DND-41 (cell line): Measurements from ENCODE around the gene CD36.

Experiments
- ATAC-seq: fragments of 200-7000 bp; cut with Tn5 transposase; 3 replicates; pipeline ENCODE4 v1.9.1; 2021; ENCODE audit warnings: low read depth; ENCODE audit not compliant: insufficient read depth
- DNase-seq: peaks from one replicate; pipeline ENCODE4 v3.0.0-alpha.2; 2020
- H2AFZ ChIP-seq: 2 replicates; pipeline ENCODE4 v1.6.0; 2012; ENCODE audit warnings: low read depth, low read length
- H3K27ac ChIP-seq: 2 replicates; pipeline ENCODE4 v1.5.1; 2012; ENCODE audit warnings: low read length, inconsistent platforms
- H3K27me3 ChIP-seq: fragments of 200-600 bp; sonication (generic); 2 replicates; pipeline ENCODE4 v1.6.0; 2012; ENCODE audit warnings: low read length, mild to moderate bottlenecking, inconsistent platforms; ENCODE audit not compliant: insufficient read depth, poor library complexity
- H3K36me3 ChIP-seq: 2 replicates; pipeline ENCODE4 v1.5.1; 2012; ENCODE audit warnings: low read length, inconsistent platforms; ENCODE audit not compliant: insufficient read depth
- H3K4me1 ChIP-seq: 2 replicates; pipeline ENCODE4 v1.5.1; 2012; ENCODE audit warnings: mild to moderate bottlenecking, low read length; ENCODE audit not compliant: insufficient read depth
- H3K4me2 ChIP-seq: 2 replicates; pipeline ENCODE4 v1.6.0; 2012; ENCODE audit warnings: mild to moderate bottlenecking, moderate library complexity, low read length, inconsistent platforms; ENCODE audit not compliant: insufficient read depth
- H3K4me3 ChIP-seq, 2 experiments: fragments of 200-600 bp in 1 of 2; shearing (Covaris generic) in 1 of 2; 2 replicates each; pipeline ENCODE4 v1.5.1; 2012 to 2016; ENCODE audit warnings: inconsistent platforms in 2 of 2, low read length in 2 of 2, mild to moderate bottlenecking in 2 of 2, low read depth in 1 of 2, moderate library complexity in 1 of 2
- H3K79me2 ChIP-seq: 2 replicates; pipeline ENCODE4 v1.6.0; 2012; ENCODE audit warnings: low read length, inconsistent platforms; ENCODE audit not compliant: insufficient read depth
- H3K9ac ChIP-seq: 2 replicates; pipeline ENCODE4 v1.6.0; 2012; ENCODE audit warnings: low read depth, mild to moderate bottlenecking, inconsistent platforms, low read length, moderate library complexity
- H3K9me3 ChIP-seq: 2 replicates; pipeline ENCODE4 v1.5.1; 2012; ENCODE audit warnings: low read length, moderate library complexity, mild to moderate bottlenecking, inconsistent platforms; ENCODE audit not compliant: insufficient read depth, severe bottlenecking
- H4K20me1 ChIP-seq: 2 replicates; pipeline ENCODE4 v1.6.0; 2012; ENCODE audit warnings: low read length; ENCODE audit not compliant: insufficient read depth
- CTCF ChIP-seq: IDR thresholded peaks from 2 replicates; pipeline ENCODE4 v1.5.1; 2012; ENCODE audit warnings: borderline replicate concordance, low read length, moderate library complexity, mild to moderate bottlenecking; ENCODE audit not compliant: poor library complexity, severe bottlenecking; ENCODE audit errors: extremely low read depth
- EZH2 ChIP-seq: IDR thresholded peaks from 3 replicates; pipeline ENCODE4 v1.6.1; 2012; ENCODE audit warnings: borderline replicate concordance, low read depth, mild to moderate bottlenecking, moderate library complexity, low read length, inconsistent platforms; ENCODE audit not compliant: severe bottlenecking

Gene CD36

DNA sequence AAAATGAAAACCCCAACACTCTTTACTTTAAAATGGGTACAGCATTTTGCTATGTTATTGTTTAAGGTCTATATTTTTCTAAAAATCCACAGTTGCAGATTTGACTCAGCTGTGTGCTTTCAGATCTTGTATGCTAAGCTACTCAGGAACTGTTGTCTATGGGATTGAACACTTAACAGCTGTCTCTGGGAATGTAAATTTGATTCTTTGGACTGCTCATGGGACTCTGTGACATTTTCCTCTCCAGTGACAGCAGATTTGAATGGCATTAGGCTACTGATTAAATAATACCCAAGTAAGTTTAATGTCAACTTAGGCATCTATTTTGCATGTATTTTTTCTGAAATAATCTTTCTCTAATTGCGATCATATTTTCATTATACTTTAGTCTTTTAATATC is 1.7 kb upstream of the CD36 start:
- no peaks in the 10 kb centered on the region for H3K36me3 ChIP-seq
- no peak overlapping the region for H2AFZ ChIP-seq
- TF ChIP-seq CTCF (no peak), EZH2 (no peak)
- H4K20me1 ChIP-seq: no peaks in the 10 kb centered on the region
- H3K4me1 ChIP-seq: no peaks in the 10 kb centered on the region
- ATAC-seq (no peak), DNase-seq (no peak)
- no peaks in the 10 kb centered on the region for H3K27me3 ChIP-seq
- H3K9ac ChIP-seq: no peak overlapping the region
- no peaks in the 10 kb centered on the region for H3K79me2 ChIP-seq
- no peaks in the 10 kb centered on the region for H3K9me3 ChIP-seq
- no peak overlapping the region for H3K27ac ChIP-seq
- no peak overlapping the region for H3K4me2 ChIP-seq
- no peak overlapping the region for H3K4me3 ChIP-seq

DNA sequence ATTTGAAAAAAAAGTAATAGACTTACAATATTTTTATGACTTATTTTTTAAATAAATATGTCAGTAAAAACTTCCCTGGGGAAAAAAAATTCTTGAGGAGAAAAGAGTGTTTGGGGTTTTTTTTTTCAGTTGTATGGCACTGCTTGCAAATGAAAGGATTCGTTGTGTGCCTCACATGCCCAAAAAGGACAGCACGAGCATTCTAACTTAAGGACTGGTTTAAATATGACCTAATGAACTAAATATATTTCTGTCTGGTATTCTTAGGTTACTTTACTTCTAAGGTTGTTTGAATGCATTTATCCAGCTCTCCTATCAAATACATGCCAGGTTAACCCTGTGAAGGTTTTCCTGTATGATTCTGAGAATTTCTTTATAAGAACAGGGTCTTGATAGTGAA is 988 bp upstream of the CD36 start:
- Histone ChIP-seq H4K20me1 (no peaks in the 10 kb centered on the region), H3K4me1 (no peaks in the 10 kb centered on the region), H3K4me3 (no peak overlapping the region), H3K9me3 (no peaks in the 10 kb centered on the region), H3K79me2 (no peaks in the 10 kb centered on the region), H3K27me3 (no peaks in the 10 kb centered on the region), H2AFZ (no peak overlapping the region), H3K36me3 (no peaks in the 10 kb centered on the region), H3K9ac (no peak overlapping the region), H3K27ac (no peak overlapping the region), H3K4me2 (no peak overlapping the region)
- ATAC-seq: no peak
- DNase-seq: no peak
- TF ChIP-seq EZH2 (no peak), CTCF (no peak)

DNA sequence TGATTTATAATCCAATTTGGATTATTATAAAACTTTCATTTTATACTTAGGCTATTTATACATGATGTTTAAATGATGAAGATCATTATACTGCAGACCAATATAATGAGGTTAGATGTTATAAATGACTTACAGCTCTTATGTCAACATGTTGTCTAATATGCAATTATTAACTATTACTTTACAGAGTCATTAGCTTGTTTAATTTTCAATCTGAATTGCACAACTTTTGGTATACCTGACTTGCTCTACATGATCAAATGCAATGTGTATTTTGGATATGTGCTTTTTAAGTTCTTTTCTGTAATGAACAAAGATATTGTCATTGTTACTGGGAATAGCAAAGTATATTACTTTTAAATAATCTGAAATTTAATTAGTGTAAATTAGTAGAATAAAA is 569 bp downstream of the CD36 start:
- DNase-seq: no peak
- Histone ChIP-seq H3K4me1 (no peaks in the 10 kb centered on the region), H4K20me1 (no peaks in the 10 kb centered on the region), H3K36me3 (no peaks in the 10 kb centered on the region), H3K79me2 (no peaks in the 10 kb centered on the region), H3K4me3 (no peak overlapping the region), H3K4me2 (no peak overlapping the region), H3K27me3 (no peaks in the 10 kb centered on the region), H3K27ac (no peak overlapping the region), H3K9ac (no peak overlapping the region), H3K9me3 (no peaks in the 10 kb centered on the region), H2AFZ (no peak overlapping the region)
- TF ChIP-seq CTCF: no peak
- no peak for TF ChIP-seq EZH2
- ATAC-seq: no peak

- Histone ChIP-seq H2AFZ (no peak overlapping the region), H3K4me1 (no peaks in the 10 kb centered on the region), H4K20me1 (no peaks in the 10 kb centered on the region), H3K27ac (no peak overlapping the region), H3K4me3 (no peak overlapping the region), H3K79me2 (no peaks in the 10 kb centered on the region), H3K9ac (no peak overlapping the region), H3K36me3 (no peaks in the 10 kb centered on the region), H3K27me3 (no peaks in the 10 kb centered on the region), H3K4me2 (no peak overlapping the region), H3K9me3 (no peaks in the 10 kb centered on the region)
- ATAC-seq (no peak), DNase-seq (no peak)
- TF ChIP-seq EZH2: no peak
- no peak for TF ChIP-seq CTCF
These were observed 2.4 kb downstream of the CD36 start for GRCh38 chr7:80640846-80641245.
